Osteocyte (in vitro differentiated cells): ENCODE data around the gene HBG1. TPM values are rescaled to one million over a fixed set of nuclear protein-coding genes. Genes with fewer than 3 reads are reported as not detected.

ENCODE experiments used
- DNase-seq: peaks from one replicate; pipeline ENCODE4 v3.0.0; 2021; ENCODE audit warnings: mixed read lengths; ENCODE audit not compliant: unreplicated experiment; ENCODE audit errors: extremely low spot score
- H3K27ac Mint-ChIP-seq: one replicate; pipeline ENCODE4 v1.8.0; 2021; ENCODE audit warnings: mild to moderate bottlenecking, mixed read lengths; ENCODE audit not compliant: unreplicated experiment
- H3K27me3 Mint-ChIP-seq: one replicate; pipeline ENCODE4 v1.8.0; 2021; ENCODE audit warnings: mixed read lengths; ENCODE audit not compliant: unreplicated experiment
- H3K36me3 Mint-ChIP-seq: one replicate; pipeline ENCODE4 v1.8.0; 2021; ENCODE audit warnings: mixed read lengths; ENCODE audit not compliant: unreplicated experiment
- H3K4me1 Mint-ChIP-seq: one replicate; pipeline ENCODE4 v1.8.0; 2021; ENCODE audit warnings: mixed read lengths; ENCODE audit not compliant: unreplicated experiment
- H3K4me3 Mint-ChIP-seq: one replicate; pipeline ENCODE4 v1.8.0; 2021; ENCODE audit warnings: mild to moderate bottlenecking, moderate library complexity, mixed read lengths; ENCODE audit not compliant: unreplicated experiment
- H3K9me3 Mint-ChIP-seq: one replicate; pipeline ENCODE4 v1.8.0; 2021; ENCODE audit warnings: mixed read lengths; ENCODE audit not compliant: unreplicated experiment
- CTCF ChIP-seq: fragments of 200-600 bp; sonication (generic); IDR thresholded peaks from 2 replicates; pipeline ENCODE4 v1.5.0; 2021; ENCODE audit warnings: antibody characterized with exemption, mild to moderate bottlenecking, moderate library complexity
- total RNA-seq: library from RNA; stranded (reverse); gene quantifications from 2 replicates; pipeline ENCODE4 v1.2.1, GENCODE V29; 2021

HBG1 gene
- total RNA-seq, 1 donor from 2014 or later, result not detected

- no peak overlapping the region for H3K4me3 Mint-ChIP-seq
- no peaks in the 10 kb centered on the region for H3K36me3 Mint-ChIP-seq
These were observed 2.0 kb downstream of the HBG1 start for GRCh38 chr11:5247472-5248192.

GRCh38 chr11:5246772-5247471 is 2.7 kb downstream of the HBG1 start:
- Mint-ChIP-seq H3K9me3 (no peaks in the 10 kb centered on the region), H3K4me3 (no peak overlapping the region), H3K27me3 (peaks cover 23% of the 10 kb centered on the region), H3K36me3 (no peaks in the 10 kb centered on the region), H3K27ac (no peak overlapping the region), H3K4me1 (no peaks in the 10 kb centered on the region)
- no peak for DNase-seq
- no peak for TF ChIP-seq CTCF

More at GRCh38 chr11:5247472-5248192, 2.0 kb downstream of the HBG1 start:
- Mint-ChIP-seq H3K9me3 (no peaks in the 10 kb centered on the region), H3K4me1 (no peaks in the 10 kb centered on the region), H3K27ac (no peak overlapping the region), H3K27me3 (peaks cover 27% of the 10 kb centered on the region)
- no peak for TF ChIP-seq CTCF
- DNase-seq, result no peak

DNA sequence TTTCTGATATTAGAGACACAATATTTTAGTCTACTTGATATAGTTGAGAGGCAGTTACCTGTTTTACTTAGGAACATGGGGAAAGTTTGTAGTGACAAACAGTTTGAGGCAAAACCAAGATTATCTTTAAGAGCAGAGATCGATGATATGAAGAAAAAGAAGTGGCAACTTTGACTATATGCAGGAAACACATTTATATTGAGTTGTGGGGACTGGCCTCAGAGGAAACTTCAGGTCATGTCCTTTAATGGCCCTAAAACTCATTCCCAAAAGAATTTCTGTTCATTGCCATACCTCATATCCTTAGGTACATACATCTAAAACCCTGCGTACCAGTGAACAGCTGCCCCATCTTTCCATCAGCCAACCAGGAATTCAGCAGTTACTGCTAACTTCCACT is 4.5 kb downstream of the HBG1 start:
- no peak for TF ChIP-seq CTCF
- H3K9me3 Mint-ChIP-seq, result no peaks in the 10 kb centered on the region
- DNase-seq, result no peak
- H3K4me1 Mint-ChIP-seq, result no peaks in the 10 kb centered on the region
- no peaks in the 10 kb centered on the region for H3K36me3 Mint-ChIP-seq
- no peak overlapping the region for H3K4me3 Mint-ChIP-seq
- no peak overlapping the region for H3K27ac Mint-ChIP-seq
- peaks cover 26% of the 10 kb centered on the region for H3K27me3 Mint-ChIP-seq

- H3K27me3 Mint-ChIP-seq, result peaks cover 33% of the 10 kb centered on the region
- H3K36me3 Mint-ChIP-seq, result no peaks in the 10 kb centered on the region
- DNase-seq, result no peak
- H3K27ac Mint-ChIP-seq, result no peak overlapping the region
- H3K9me3 Mint-ChIP-seq, result no peaks in the 10 kb centered on the region
- no peak overlapping the region for H3K4me3 Mint-ChIP-seq
- no peaks in the 10 kb centered on the region for H3K4me1 Mint-ChIP-seq
- TF ChIP-seq CTCF, result no peak
These were observed 5.9 kb downstream of the HBG1 start for GRCh38 chr11:5243816-5244180.

DNA sequence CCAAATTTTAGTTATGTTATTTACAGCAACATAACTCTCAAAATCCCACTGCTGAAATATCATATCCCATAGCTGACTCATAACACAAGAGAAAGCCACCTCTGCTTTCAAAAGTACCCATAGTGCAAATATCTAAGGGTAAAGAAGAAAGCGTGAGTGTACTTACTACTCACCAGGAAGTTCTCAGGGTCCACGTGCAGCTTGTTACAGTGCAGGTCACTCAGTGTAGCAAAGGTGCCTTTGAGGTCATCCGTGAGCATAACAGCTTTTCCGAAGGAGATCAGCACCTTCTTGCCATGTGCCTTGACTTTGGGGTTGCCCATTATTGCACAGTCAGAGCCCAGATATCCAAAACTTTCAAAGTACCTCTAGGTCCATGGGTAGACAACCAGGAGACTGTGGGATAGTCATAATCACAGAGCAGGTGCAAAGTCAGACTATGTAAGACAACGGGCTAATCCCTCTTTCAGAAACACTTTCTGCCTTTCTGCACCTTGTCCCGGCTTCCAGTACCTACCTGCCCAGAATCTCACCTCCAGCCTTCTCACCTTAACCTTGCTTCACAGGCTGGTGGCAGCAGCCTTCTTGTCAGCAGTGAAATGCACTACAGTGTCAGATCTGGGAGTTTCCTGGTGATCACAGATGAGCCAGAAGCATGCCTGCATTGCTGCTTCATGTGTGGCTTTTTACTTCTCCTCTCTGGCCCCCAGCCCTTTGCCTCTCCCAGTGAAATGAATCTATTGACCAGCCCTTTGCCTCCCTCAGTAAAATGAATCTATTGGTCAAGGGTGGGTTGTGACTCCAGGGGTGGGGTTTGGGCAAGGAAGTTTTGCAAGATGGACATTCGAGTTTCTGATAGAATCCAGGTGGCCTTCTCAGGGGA is 6.5 kb downstream of the HBG1 start:
- peaks cover 36% of the 10 kb centered on the region for H3K27me3 Mint-ChIP-seq
- no peaks in the 10 kb centered on the region for H3K4me1 Mint-ChIP-seq
- no peak for TF ChIP-seq CTCF
- no peaks in the 10 kb centered on the region for H3K9me3 Mint-ChIP-seq
- no peaks in the 10 kb centered on the region for H3K36me3 Mint-ChIP-seq
- no peak overlapping the region for H3K4me3 Mint-ChIP-seq
- DNase-seq, result no peak
- H3K27ac Mint-ChIP-seq, result no peak overlapping the region
